A549 (cell line): Measurements from ENCODE around the gene SPRED3. TPM values are rescaled to one million over a fixed set of nuclear protein-coding genes. Genes with fewer than 3 reads are reported as not detected.

ENCODE experiments used
- ATAC-seq, 2 experiments: fragments of 200-7000 bp in 1 of 2; fragments of >200 bp in 1 of 2; cut with Nextera tagmentation in 1 of 2; cut with Tn5 transposase in 1 of 2; 3 replicates each; pipeline versions ENCODE4 v1.8.0 to v1.9.1; 2018 to 2020; ENCODE audit warnings: mild to moderate bottlenecking in 1 of 2, moderate library complexity in 1 of 2
- CTCF ChIA-PET: fragments of 300-600 bp; sonication (Branson Sonifier 250); formaldehyde crosslinking; extraction: SDS; loops from one replicate; lab custom pipeline; 2021; ENCODE audit warnings: antibody characterized with exemption, inconsistent platforms; lab: Yijun Ruan, JAX
- POLR2A ChIA-PET: fragments of 350-600 bp; formaldehyde crosslinking; extraction: SDS; loops from one replicate; lab custom pipeline; 2021; ENCODE audit warnings: antibody characterized with exemption, inconsistent platforms; lab: Yijun Ruan, JAX
- DNase-seq, 2 experiments: peaks; one replicate each; pipeline versions ENCODE4 v3.0.0 to v3.0.0-alpha.2; 2011 to 2016; ENCODE audit warnings: low read depth in 1 of 2, low spot score in 1 of 2
- FAIRE-seq: peaks from 2 replicates; lab custom pipeline; 2011; peaks lifted over from hg19 to GRCh38; lab: Jason Lieb, UNC
- H3K27ac ChIP-seq, 2 experiments: fragments of >200 bp; sonication (Bioruptor Twin); formaldehyde crosslinking; 3 replicates each; pipeline ENCODE4 v1.5.1; 2016 to 2017
- H3K4me1 ChIP-seq: fragments of >200 bp; sonication (Bioruptor Twin); formaldehyde crosslinking; 3 replicates; pipeline ENCODE4 v1.6.1; 2016
- H3K4me2 ChIP-seq: fragments of >200 bp; sonication (Bioruptor Twin); formaldehyde crosslinking; 3 replicates; pipeline ENCODE4 v1.6.1; 2016
- H3K4me3 ChIP-seq: fragments of >200 bp; sonication (Bioruptor Twin); formaldehyde crosslinking; 3 replicates; pipeline ENCODE4 v1.5.1; 2016
- H3K9me3 ChIP-seq: fragments of >200 bp; sonication (Bioruptor Twin); formaldehyde crosslinking; 3 replicates; pipeline ENCODE4 v1.6.1; 2016
- CEBPB ChIP-seq, 2 experiments: fragments of >200 bp in 1 of 2; sonication (Bioruptor Twin) in 1 of 2; formaldehyde crosslinking in 1 of 2; IDR thresholded peaks; 2 replicates each; pipeline ENCODE4 v1.6.1; 2012 to 2016
- CHD2 ChIP-seq: fragments of 150-350 bp; IDR thresholded peaks from 2 replicates; pipeline ENCODE4 v1.6.1; 2014; ENCODE audit warnings: low read length; ENCODE audit not compliant: partially characterized antibody
- CHD4 ChIP-seq: fragments of 200-600 bp; sonication (generic); IDR thresholded peaks from 2 replicates; pipeline ENCODE4 v1.6.1; 2016; ENCODE audit warnings: antibody characterized with exemption, mild to moderate bottlenecking, borderline replicate concordance
- CTCF ChIP-seq: fragments of >200 bp; sonication (Bioruptor Twin); formaldehyde crosslinking; IDR thresholded peaks from 3 replicates; pipeline ENCODE4 v1.5.1; 2016
- E2F6 ChIP-seq: IDR thresholded peaks from 2 replicates; pipeline ENCODE4 v1.6.1; 2012; ENCODE audit warnings: low read depth, borderline replicate concordance
- EP300 ChIP-seq, 2 experiments: fragments of >200 bp; sonication (Bioruptor Twin); formaldehyde crosslinking; IDR thresholded peaks; 2 replicates in 1 of 2; 3 replicates in 1 of 2; pipeline ENCODE4 v1.6.1; 2016 to 2017
- FOSB ChIP-seq: fragments of 250-450 bp; sonication (Bioruptor Pico); IDR thresholded peaks from 2 replicates; pipeline ENCODE4 v1.5.0; 2020; ENCODE audit warnings: mild to moderate bottlenecking, moderate library complexity
- FOXS1 ChIP-seq: fragments of 250-450 bp; sonication (Bioruptor Pico); IDR thresholded peaks from 2 replicates; pipeline ENCODE4 v1.5.0; 2020; ENCODE audit warnings: mild to moderate bottlenecking, moderate library complexity
- HDAC2 ChIP-seq: fragments of 200-600 bp; sonication (generic); IDR thresholded peaks from 2 replicates; pipeline ENCODE4 v1.6.1; 2016
- HMGXB4 ChIP-seq: fragments of 250-450 bp; sonication (Bioruptor Pico); IDR thresholded peaks from 2 replicates; pipeline ENCODE4 v1.5.0; 2021; ENCODE audit warnings: mild to moderate bottlenecking, moderate library complexity, borderline replicate concordance
- HOXA7 ChIP-seq: fragments of 250-450 bp; sonication (Bioruptor Pico); IDR thresholded peaks from 2 replicates; pipeline ENCODE4 v1.5.0; 2020; ENCODE audit warnings: mild to moderate bottlenecking, moderate library complexity
- KDM1A ChIP-seq: fragments of 200-600 bp; sonication (generic); IDR thresholded peaks from 2 replicates; pipeline ENCODE4 v1.6.1; 2016; ENCODE audit warnings: low read depth, mild to moderate bottlenecking
- MYC ChIP-seq: IDR thresholded peaks from 2 replicates; pipeline ENCODE4 v1.6.1; 2012; ENCODE audit warnings: mild to moderate bottlenecking, inconsistent platforms, low read length, improper control_type of control experiment, borderline replicate concordance
- RCOR1 ChIP-seq: fragments of 150-350 bp; IDR thresholded peaks from 2 replicates; pipeline ENCODE4 v1.6.1; 2014; ENCODE audit warnings: antibody characterized with exemption, low read length, low read depth
- RNF2 ChIP-seq: fragments of 200-600 bp; sonication (generic); IDR thresholded peaks from 2 replicates; pipeline ENCODE4 v1.6.1; 2016; ENCODE audit warnings: low read depth, mild to moderate bottlenecking, antibody characterized with exemption, moderate library complexity, borderline replicate concordance
- SMC3 ChIP-seq: fragments of >200 bp; sonication (Bioruptor Twin); formaldehyde crosslinking; IDR thresholded peaks from 3 replicates; pipeline ENCODE4 v1.6.1; 2018; ENCODE audit warnings: inconsistent platforms
- ZC3H11A ChIP-seq: fragments of 450-650 bp; IDR thresholded peaks from 2 replicates; pipeline ENCODE4 v1.6.1; 2014; ENCODE audit warnings: antibody characterized with exemption, mild to moderate bottlenecking
- ZNF302 ChIP-seq: fragments of 250-450 bp; sonication (Bioruptor Pico); IDR thresholded peaks from 2 replicates; pipeline ENCODE4 v1.9.0; 2021; ENCODE audit warnings: inconsistent platforms, mild to moderate bottlenecking, moderate library complexity
- ZSCAN20 ChIP-seq: fragments of 250-450 bp; sonication (Bioruptor Pico); IDR thresholded peaks from 2 replicates; pipeline ENCODE4 v1.8.0; 2022; ENCODE audit warnings: mild to moderate bottlenecking, moderate library complexity
- WGBS: methylation state at CpG from one replicate; pipeline ENCODE4 v1.1.6; 2017; ENCODE audit errors: missing lambda C conversion rate; 5-methylcytosine and 5-hydroxymethylcytosine counted together
- polyA plus RNA-seq, 4 experiments: library from polyadenylated mRNA; depleted of rRNA in 3 of 4; stranded (reverse); fragments of >200 nt; fragmentation: RNase III in 1 of 4; extraction: RNeasy Plus Mini Kit Qiagen cat#74134 plus additional on column Dnase treatment in 1 of 4; gene quantifications; 2 replicates in 3 of 4; 3 replicates in 1 of 4; pipeline ENCODE4 v1.2.3, GENCODE V29; 2011 to 2017

The SPRED3 gene
- polyA plus RNA-seq, 2 of the 4 experiments (the other 2 are of a cell fraction), result 2.8 to 3.0 TPM

GRCh38 chr19:38370299-38370698, 18.2 kb upstream of the SPRED3 start (continued):
- TF ChIP-seq MYC (no peak), ZC3H11A (no peak), EP300 (IDR thresholded peaks at IDR 0.05) (no peak), CHD4 (no peak)

GRCh38 chr19:38371081-38371480, 17.4 kb upstream of the SPRED3 start:
- WGBS, result 65% methylated on average over 6 of the region's 6 CpGs
- H3K4me2 ChIP-seq, result no peak overlapping the region
- H3K4me1 ChIP-seq, result peaks cover 12% of the 10 kb centered on the region
- no peak overlapping the region for H3K4me3 ChIP-seq
- TF ChIP-seq CEBPB (IDR thresholded peaks at IDR 0.05) (peak; percentile 30 to 73; a peak in 2 of 4 replicates), HDAC2 (no peak), RCOR1 (no peak)
- H3K27ac ChIP-seq, result no peak overlapping the region
- ChIA-PET POLR2A (interaction anchor here (0.7 kb wide), 1 partner anchor 559 kb away, joined by 3 read pairs; no protein-coding TSS in a partner anchor), CTCF (interaction anchor here (0.5 to 1.1 kb wide), 6 partner anchors 10 to 469 kb away, joined by 3 to 5 read pairs (median 3); no protein-coding TSS in a partner anchor)
- no peak for DNase-seq
- no peak for FAIRE-seq
- no peaks in the 10 kb centered on the region for H3K9me3 ChIP-seq
- no peak for ATAC-seq

- FAIRE-seq, result no peak
- no peak for DNase-seq
- POLR2A ChIA-PET, result interaction anchor here (0.6 to 3.5 kb wide), 27 partner anchors 8 to 557 kb away, joined by 3 to 89 read pairs (median 5); partner anchors contain the start of genes C19orf33, CATSPERG, EIF3K and FAM98C
- Histone ChIP-seq H3K27ac (peak overlapping the region; percentile 73 to 82), H3K4me1 (peaks cover 17% of the 10 kb centered on the region), H3K4me3 (peak overlapping the region; percentile 42), H3K9me3 (no peaks in the 10 kb centered on the region), H3K4me2 (peak overlapping the region; percentile 75)
- ATAC-seq, result no peak
- TF ChIP-seq MYC (no peak), CHD2 (no peak), ZNF302 (no peak), HMGXB4 (CRISPR knock-in tag) (no peak), SMC3 (no peak), CTCF (no peak), HOXA7 (CRISPR knock-in tag) (no peak), E2F6 (no peak), ZSCAN20 (no peak), KDM1A (no peak), RNF2 (no peak), RCOR1 (no peak), CHD4 (no peak), FOSB (CRISPR knock-in tag) (no peak), FOXS1 (CRISPR knock-in tag) (no peak)
- WGBS, result 60% methylated on average over 6 of the region's 6 CpGs
- CTCF ChIA-PET, result interaction anchor here (0.6 to 7.3 kb wide), 37 partner anchors 9 to 472 kb away, joined by 3 to 67 read pairs (median 4); partner anchors contain the start of genes CATSPERG, FAM98C, GGN and KCNK6
These were observed 14.6 kb upstream of the SPRED3 start for GRCh38 chr19:38373907-38374331.
